Neural progenitor cell (in vitro differentiated cells): ENCODE measurements around the gene TMPRSS6.

Experiments
- EZH2 ChIP-seq: fragments of 200-600 bp; sonication (generic); IDR thresholded peaks from 2 replicates; pipeline ENCODE4 v1.6.1; 2017; ENCODE audit warnings: antibody characterized with exemption, mild to moderate bottlenecking, moderate library complexity
- EZH2phosphoT487 ChIP-seq: fragments of 200-600 bp; sonication (generic); IDR thresholded peaks from 2 replicates; pipeline ENCODE4 v1.6.1; 2017; ENCODE audit warnings: antibody characterized with exemption
- TF ChIP-seq, protein P1 (sequence below): fragments of 200-600 bp; sonication (generic); IDR thresholded peaks from 2 replicates; pipeline ENCODE4 v1.5.1; 2017; ENCODE audit warnings: antibody characterized with exemption, mild to moderate bottlenecking

DNA sequence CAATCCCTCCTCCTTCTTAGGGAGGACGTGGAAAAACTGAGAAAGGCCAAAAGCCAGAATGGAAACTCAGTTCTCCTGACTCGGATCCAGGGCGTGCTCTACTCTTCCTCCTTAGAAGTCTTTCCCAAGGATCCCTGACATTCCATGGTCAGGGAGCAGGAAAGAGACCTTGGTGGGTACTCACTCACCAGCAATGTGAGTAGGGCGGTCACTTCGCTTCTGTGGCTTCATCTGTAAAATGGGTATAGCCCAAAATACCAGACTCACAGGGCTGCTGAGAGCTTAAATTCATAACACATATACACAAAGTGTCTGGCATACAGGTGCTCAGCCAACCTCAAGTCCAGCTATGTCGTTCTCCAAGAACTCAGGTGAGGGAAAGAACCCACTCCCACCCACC is 58.6 kb downstream of the TMPRSS6 start:
- TF ChIP-seq, protein P1, sequence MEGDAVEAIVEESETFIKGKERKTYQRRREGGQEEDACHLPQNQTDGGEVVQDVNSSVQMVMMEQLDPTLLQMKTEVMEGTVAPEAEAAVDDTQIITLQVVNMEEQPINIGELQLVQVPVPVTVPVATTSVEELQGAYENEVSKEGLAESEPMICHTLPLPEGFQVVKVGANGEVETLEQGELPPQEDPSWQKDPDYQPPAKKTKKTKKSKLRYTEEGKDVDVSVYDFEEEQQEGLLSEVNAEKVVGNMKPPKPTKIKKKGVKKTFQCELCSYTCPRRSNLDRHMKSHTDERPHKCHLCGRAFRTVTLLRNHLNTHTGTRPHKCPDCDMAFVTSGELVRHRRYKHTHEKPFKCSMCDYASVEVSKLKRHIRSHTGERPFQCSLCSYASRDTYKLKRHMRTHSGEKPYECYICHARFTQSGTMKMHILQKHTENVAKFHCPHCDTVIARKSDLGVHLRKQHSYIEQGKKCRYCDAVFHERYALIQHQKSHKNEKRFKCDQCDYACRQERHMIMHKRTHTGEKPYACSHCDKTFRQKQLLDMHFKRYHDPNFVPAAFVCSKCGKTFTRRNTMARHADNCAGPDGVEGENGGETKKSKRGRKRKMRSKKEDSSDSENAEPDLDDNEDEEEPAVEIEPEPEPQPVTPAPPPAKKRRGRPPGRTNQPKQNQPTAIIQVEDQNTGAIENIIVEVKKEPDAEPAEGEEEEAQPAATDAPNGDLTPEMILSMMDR: no peak
- no peak for TF ChIP-seq EZH2phosphoT487
- TF ChIP-seq EZH2: no peak
